K562 treated with DMSO at 1 percent for 48 hours (cell line): ENCODE data around the gene DTX3. TPM values are rescaled to one million over a fixed set of nuclear protein-coding genes. Genes with fewer than 3 reads are reported as not detected.

ENCODE experiments used
- total RNA-seq: library from RNA; unstranded; fragments of 300-600 nt; gene quantifications from 2 replicates; pipeline ENCODE4 v1.2.3, GENCODE V29; 2022; ENCODE audit warnings: low replicate concordance; ENCODE audit errors: extremely low read depth

The DTX3 gene
- total RNA-seq = not detected in 2 replicates

GRCh38 chr12:57604454-57604991, at the start of gene DTX3:
TSS of gene DTX3 (plus strand) at chr12:57604824. CDS start at chr12:57606518, 1,694 bp downstream.

GRCh38 chr12:57590864-57591781, 13.5 kb upstream of the DTX3 start, which contains the start of gene PIP4K2C:
TSS of gene PIP4K2C (plus strand) at chr12:57591192. CDS start at chr12:57591290, 98 bp downstream.

GRCh38 chr12:57611108-57611826, 6.6 kb downstream of the DTX3 start, which contains the start of gene ARHGEF25:
TSS of gene ARHGEF25 (plus strand) at chr12:57611435. CDS start at chr12:57611895, 460 bp downstream.

GRCh38 chr12:57632958-57633840, 28.6 kb downstream of the DTX3 start, which contains the start of gene B4GALNT1:
TSS of gene B4GALNT1 (minus strand) at chr12:57633201. CDS start at chr12:57632132, 1,069 bp downstream.

Other genes starting within 250 kb of the DTX3 start
- not detected in 2 replicates for gene R3HDM2, start 173.8 kb upstream of the DTX3 start, total RNA-seq
- not detected in 2 replicates for gene INHBC, start 170.0 kb upstream of the DTX3 start, total RNA-seq
- gene INHBE, start 149.5 kb upstream of the DTX3 start, total RNA-seq = not detected in 2 replicates
- gene GLI1, start 145.0 kb upstream of the DTX3 start, total RNA-seq = not detected in 2 replicates
- not detected in 2 replicates for gene ARHGAP9, start 125.0 kb upstream of the DTX3 start, total RNA-seq
- gene MARS1, start 116.8 kb upstream of the DTX3 start, total RNA-seq = 1,111 TPM in 1 of 2 replicates, not detected in the other
- not detected in 2 replicates for gene DDIT3, start 84.3 kb upstream of the DTX3 start, total RNA-seq
- gene MBD6, start 82.0 kb upstream of the DTX3 start, total RNA-seq = not detected in 2 replicates
- 249 TPM in 1 of 2 replicates, not detected in the other for gene DCTN2, start 57.6 kb upstream of the DTX3 start, total RNA-seq
- not detected in 2 replicates for gene KIF5A, start 54.8 kb upstream of the DTX3 start, total RNA-seq
- gene PIP4K2C, start 13.6 kb upstream of the DTX3 start, total RNA-seq = not detected in 2 replicates
- gene ARHGEF25, start 6.6 kb downstream of the DTX3 start, total RNA-seq = not detected in 2 replicates
- not detected in 2 replicates for gene B4GALNT1, start 28.4 kb downstream of the DTX3 start, total RNA-seq
- 921 TPM in 1 of 2 replicates, not detected in the other for gene OS9, start 89.3 kb downstream of the DTX3 start, total RNA-seq
- gene AGAP2, start 133.9 kb downstream of the DTX3 start, total RNA-seq = not detected in 2 replicates
- gene TSPAN31, start 140.2 kb downstream of the DTX3 start, total RNA-seq = not detected in 2 replicates
- gene CDK4, start 147.5 kb downstream of the DTX3 start, total RNA-seq = not detected in 2 replicates
- not detected in 2 replicates for gene MARCHF9, start 150.3 kb downstream of the DTX3 start, total RNA-seq
- not detected in 2 replicates for gene CYP27B1, start 162.3 kb downstream of the DTX3 start, total RNA-seq
- not detected in 2 replicates for gene METTL1, start 167.3 kb downstream of the DTX3 start, total RNA-seq
- not detected in 2 replicates for gene EEF1AKMT3, start 167.8 kb downstream of the DTX3 start, total RNA-seq
- gene TSFM, start 178.0 kb downstream of the DTX3 start, total RNA-seq = not detected in 2 replicates
- gene AVIL, start 213.9 kb downstream of the DTX3 start, total RNA-seq = not detected in 2 replicates
- 74.3 TPM in 1 of 2 replicates, not detected in the other for gene CTDSP2, start 241.9 kb downstream of the DTX3 start, total RNA-seq